ENCODE measurements around the gene LRR1.
A peak's percentile ranks its signal among the peaks of the same experiment; 100 is the strongest.
"Not testable (repeated sequence)": the region's sequence is repeated elsewhere in the genome, so short reads cannot be mapped to it uniquely, and the experiment has no call there.

LRR1 gene

GRCh38 chr14:49585803-49586672 is 12.7 kb upstream of the LRR1 start, which contains the start of gene RPS29:
Gene RPS29, minus strand, starts transcription at chr14:49586380. Its CDS starts 34 bp downstream, at chr14:49586346.
- peak; percentile 99 for DNase-seq

GRCh38 chr14:49586673-49587460 is 11.9 kb upstream of the LRR1 start:
- DNase-seq: peak; percentile 84

- no peak for DNase-seq
These were observed 9.4 kb upstream of the LRR1 start for GRCh38 chr14:49589387-49589786.

- peak; percentile 76 for DNase-seq
These were observed 5.7 kb upstream of the LRR1 start for GRCh38 chr14:49593016-49593415.

GRCh38 chr14:49594347-49595091 is 4.2 kb upstream of the LRR1 start:
- no peak for DNase-seq

- DNase-seq: no peak
These were observed 603 bp upstream of the LRR1 start for GRCh38 chr14:49598189-49598484.

GRCh38 chr14:49607583-49607982 is 8.8 kb downstream of the LRR1 start:
- DNase-seq: no peak

GRCh38 chr14:49612251-49612650 is 13.5 kb downstream of the LRR1 start:
- peak; percentile 15 for DNase-seq

- no peak for DNase-seq
These were observed 13.9 kb downstream of the LRR1 start for GRCh38 chr14:49612671-49613070.

- peak; percentile 41 for DNase-seq
These were observed 15.5 kb downstream of the LRR1 start for GRCh38 chr14:49614196-49614595.

- no peak for DNase-seq
These were observed 17.0 kb downstream of the LRR1 start for GRCh38 chr14:49615776-49616175.

- DNase-seq: no peak
These were observed 19.2 kb downstream of the LRR1 start for GRCh38 chr14:49617852-49618519.

GRCh38 chr14:49619273-49619672 is 20.5 kb downstream of the LRR1 start:
- DNase-seq: not testable (repeated sequence)

GRCh38 chr14:49619730-49620129 is 21.0 kb downstream of the LRR1 start:
- no peak for DNase-seq

- DNase-seq: peak; percentile 99
These were observed 21.7 kb downstream of the LRR1 start, which contains the start of the genes MGAT2 and RPL36AL for GRCh38 chr14:49620182-49621113. Gene MGAT2, plus strand, starts transcription at chr14:49620799. Its CDS starts 470 bp downstream, at chr14:49621269. Gene RPL36AL, minus strand, starts transcription at chr14:49620626. Its CDS starts 1,522 bp downstream, at chr14:49619104.

- peak; percentile 64 for DNase-seq
These were observed 22.6 kb downstream of the LRR1 start for GRCh38 chr14:49621114-49621881.

GRCh38 chr14:49622022-49622607 is 23.4 kb downstream of the LRR1 start:
- no peak for DNase-seq

- no peak for DNase-seq
These were observed 24.6 kb downstream of the LRR1 start for GRCh38 chr14:49623387-49623786.

- DNase-seq: no peak
These were observed 25.4 kb downstream of the LRR1 start for GRCh38 chr14:49623941-49624839.

All from fibroblast of skin of scalp (primary cell).